Heart left ventricle (tissue), 16 donors: ENCODE results near the gene KCNC4. TPM values are rescaled to one million over a fixed set of nuclear protein-coding genes. Genes with fewer than 3 reads are reported as not detected.

ENCODE experiments used
- ATAC-seq, 4 donors: fragments of 200-7000 bp; cut with Tn5 transposase; one replicate each; pipeline ENCODE4 v1.9.1; 2020 to 2022; ENCODE audit warnings: moderate library complexity in 4 of 4, mild to moderate bottlenecking in 3 of 4, moderate number of reproducible peaks in 1 of 4
- DNase-seq, 5 donors: peaks; one replicate each; pipeline ENCODE4 v3.0.0-alpha.2; 2020
- H3K27ac ChIP-seq, 12 donors: fragments of 200-600 bp; sonication (generic) in 4 of 12; one replicate each; pipeline versions ENCODE4 v1.5.0 to v1.8.0; 2016 to 2022; ENCODE audit warnings: mild to moderate bottlenecking in 2 of 12
- H3K27me3 ChIP-seq, 9 donors: fragments of 200-600 bp; sonication (generic) in 2 of 9; one replicate each; pipeline versions ENCODE4 v1.5.1 to v1.8.0; 2016 to 2022; ENCODE audit warnings: mild to moderate bottlenecking in 3 of 9
- H3K36me3 ChIP-seq, 9 donors: fragments of 200-600 bp; sonication (generic) in 2 of 9; one replicate each; pipeline versions ENCODE4 v1.5.0 to v1.8.0; 2018 to 2022; ENCODE audit warnings: mild to moderate bottlenecking in 2 of 9
- H3K4me1 ChIP-seq, 12 donors: fragments of 200-600 bp; sonication (generic) in 4 of 12; one replicate each; pipeline versions ENCODE4 v1.5.0 to v1.8.0; 2016 to 2022; ENCODE audit warnings: mild to moderate bottlenecking in 3 of 12
- H3K4me3 ChIP-seq, 12 donors: fragments of 200-600 bp; sonication (generic) in 4 of 12; one replicate each; pipeline versions ENCODE4 v1.5.0 to v1.8.0; 2017 to 2022; ENCODE audit warnings: mild to moderate bottlenecking in 9 of 12, moderate library complexity in 4 of 12
- H3K9me3 ChIP-seq, 12 donors: fragments of 200-600 bp; sonication (generic) in 4 of 12; one replicate each; pipeline versions ENCODE4 v1.5.0 to v1.8.0; 2016 to 2022; ENCODE audit warnings: mild to moderate bottlenecking in 1 of 12
- POLR2A ChIP-seq, 2 donors: fragments of 450-650 bp; IDR thresholded peaks; one replicate each; pipeline ENCODE4 v1.6.1; 2017; ENCODE audit warnings: antibody characterized with exemption in 2 of 2, mild to moderate bottlenecking in 2 of 2, moderate library complexity in 2 of 2
- WGBS, 4 donors: extraction: QIAGEN DNeasy Blood & Tissue Kit in 2 of 4; methylation state at CpG; one replicate each; pipeline versions ENCODE4 v1.1.5 to v1.1.7; 2013 to 2018; 5-methylcytosine and 5-hydroxymethylcytosine counted together
- intact Hi-C, 10 donors: fragments of 100-400 bp; cut with DNase I; formaldehyde crosslinking; loops; one replicate each; pipeline versions ENCODE4 v1.11.1 to v1.14.2; 2022
- polyA plus RNA-seq, 2 donors: library from polyadenylated mRNA; stranded (reverse); fragments of 200-250 nt; gene quantifications; one replicate each; pipeline ENCODE4 v1.2.3, GENCODE V29; 2013
- total RNA-seq, 9 donors: library from RNA; depleted of rRNA in 2 of 9; stranded (reverse); fragments of >200 nt in 2 of 9; fragmentation: NEBNext Ultra II Directional in 3 of 9; extraction: Animal tissue kit (Norgen Biotek cat#: 25700) in 3 of 9; gene quantifications; one replicate each; pipeline versions ENCODE4 v1.1.0 to v1.2.4, GENCODE V29; 2016 to 2023
- TF ChIP-seq, protein P1 (sequence below), 12 donors: fragments of 200-600 bp; sonication (generic) in 4 of 12; IDR thresholded peaks; one replicate each; pipeline versions ENCODE4 v1.5.0 to v1.8.0; 2018 to 2022; ENCODE audit warnings: antibody characterized with exemption in 12 of 12, mild to moderate bottlenecking in 5 of 12
- donor health status: ischemic (EF 13 %, LVEDD 7.1; RV severe dilation, severe dysfunction).
- donor health status: healthy with polysubstance abuse.
- donor health status: DM: no; HTN: yes; CAD: no.
- donor health status: DM: no; HTN: no; CAD: no.
- donor health status: ischemic (EF 25% LVEDD 6.9; RV normal size, moderate dysfunction).
- donor health status: ischemic (EF 25% LVEDD 5.7; RV mildly dilated, moderate dysfunction).
- donor health status: healthy.
- donor health status: DM: yes; HTN: yes; CAD: no.
- donor health status: ischemic (EF 35%, LVEDD 5.7; RV mildly dilated, moderate dysfunction).
- donor health status: nonischemic (EF 11% LVEDD 7.7; RV severe dilation, severe dysfunction).
- donor health status: DM: yes; HTN: yes; CAD: no.
- donor health status: PGD.
- donor health status: ischemic (EF 29% LVEDD 5.4; RV normal size, mild dysfunction).
- donor health status: nonischemic (EF 23%, LVEDD 6.1; RV moderate dilation, normal function).

The KCNC4 gene
- total and polyA plus RNA-seq, 11 donors, result 2.4 to 15.2 (median 6.1) TPM

DNA sequence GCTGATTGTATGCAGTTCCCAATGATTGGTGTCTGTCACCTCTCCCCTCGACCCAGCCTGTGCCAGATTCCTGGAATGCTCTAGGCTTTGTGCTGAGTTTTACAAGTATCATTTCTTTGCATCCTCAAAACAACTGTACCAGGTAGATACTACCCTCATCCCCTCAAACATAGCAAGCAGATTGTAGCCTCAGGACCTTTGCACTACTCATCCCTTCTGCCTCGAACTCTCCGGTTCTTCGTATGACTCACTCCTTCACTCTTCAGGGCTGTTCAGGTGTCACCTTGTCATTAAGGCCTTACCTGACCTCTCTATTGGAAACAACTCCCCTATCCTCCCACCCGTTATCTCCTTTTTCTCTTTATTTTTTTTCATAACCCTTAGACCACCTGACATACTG lies 8.0 kb downstream of the KCNC4 start:
- H3K27ac ChIP-seq, result no peak overlapping the region
- 92 to 94% (median 94%) methylated on average over 5 of the region's 5 CpGs for WGBS, 4 donors
- peaks cover 0 to 25% (median 7%) of the 10 kb centered on the region in 12 donors for H3K4me1 ChIP-seq
- H3K4me3 ChIP-seq, result no peak overlapping the region
- no peak for DNase-seq
- H3K9me3 ChIP-seq, result no peaks in the 10 kb centered on the region
- TF ChIP-seq, protein P1, sequence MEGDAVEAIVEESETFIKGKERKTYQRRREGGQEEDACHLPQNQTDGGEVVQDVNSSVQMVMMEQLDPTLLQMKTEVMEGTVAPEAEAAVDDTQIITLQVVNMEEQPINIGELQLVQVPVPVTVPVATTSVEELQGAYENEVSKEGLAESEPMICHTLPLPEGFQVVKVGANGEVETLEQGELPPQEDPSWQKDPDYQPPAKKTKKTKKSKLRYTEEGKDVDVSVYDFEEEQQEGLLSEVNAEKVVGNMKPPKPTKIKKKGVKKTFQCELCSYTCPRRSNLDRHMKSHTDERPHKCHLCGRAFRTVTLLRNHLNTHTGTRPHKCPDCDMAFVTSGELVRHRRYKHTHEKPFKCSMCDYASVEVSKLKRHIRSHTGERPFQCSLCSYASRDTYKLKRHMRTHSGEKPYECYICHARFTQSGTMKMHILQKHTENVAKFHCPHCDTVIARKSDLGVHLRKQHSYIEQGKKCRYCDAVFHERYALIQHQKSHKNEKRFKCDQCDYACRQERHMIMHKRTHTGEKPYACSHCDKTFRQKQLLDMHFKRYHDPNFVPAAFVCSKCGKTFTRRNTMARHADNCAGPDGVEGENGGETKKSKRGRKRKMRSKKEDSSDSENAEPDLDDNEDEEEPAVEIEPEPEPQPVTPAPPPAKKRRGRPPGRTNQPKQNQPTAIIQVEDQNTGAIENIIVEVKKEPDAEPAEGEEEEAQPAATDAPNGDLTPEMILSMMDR (IDR thresholded peaks at IDR 0.05), result no peak
- TF ChIP-seq POLR2A (IDR thresholded peaks at IDR 0.05), result no peak
- no peak for ATAC-seq
- intact Hi-C loops, result loop anchor here in 2 of 10 donors (10.0 kb wide), 1 partner anchor 47 kb away; no protein-coding TSS in a partner anchor
- H3K27me3 ChIP-seq, result no peaks in the 10 kb centered on the region
- H3K36me3 ChIP-seq, result peaks cover 0 to 18% (median 0%) of the 10 kb centered on the region in 9 donors

DNA sequence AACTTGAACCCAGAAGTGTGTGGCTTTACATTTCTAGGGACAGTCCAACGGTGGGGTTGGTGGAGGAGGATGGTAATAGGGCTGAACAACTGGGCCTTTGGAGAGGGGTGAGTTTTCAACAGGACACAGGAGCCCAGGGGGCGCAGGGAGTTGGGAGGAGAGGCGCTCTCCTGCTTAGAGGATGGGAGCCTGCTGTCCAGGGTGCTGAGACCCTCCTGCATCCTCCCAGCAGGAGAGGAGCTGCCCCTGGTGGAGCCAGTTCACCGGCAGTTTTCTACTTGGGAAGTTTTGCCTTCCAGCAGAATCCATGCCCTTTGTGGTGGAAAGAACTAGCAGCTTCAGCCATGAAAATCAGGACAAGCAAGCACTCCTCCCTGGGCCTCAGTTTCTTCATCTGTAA lies 8.6 kb downstream of the KCNC4 start:
- TF ChIP-seq, protein P1 (IDR thresholded peaks at IDR 0.05), result no peak
- TF ChIP-seq POLR2A (IDR thresholded peaks at IDR 0.05), result no peak
- intact Hi-C loops, result loop anchor here in 2 of 10 donors (10.0 kb wide), 1 partner anchor 46 kb away; no protein-coding TSS in a partner anchor
- no peak for DNase-seq
- Histone ChIP-seq H3K4me1 (peaks cover 0 to 19% (median 4%) of the 10 kb centered on the region in 12 donors), H3K9me3 (no peaks in the 10 kb centered on the region), H3K36me3 (peaks cover 0 to 24% (median 4%) of the 10 kb centered on the region in 9 donors), H3K4me3 (no peak overlapping the region), H3K27me3 (no peaks in the 10 kb centered on the region), H3K27ac (no peak overlapping the region)
- no peak for ATAC-seq
- 78 to 91% (median 80%) methylated on average over 4 of the region's 4 CpGs for WGBS, 4 donors

DNA sequence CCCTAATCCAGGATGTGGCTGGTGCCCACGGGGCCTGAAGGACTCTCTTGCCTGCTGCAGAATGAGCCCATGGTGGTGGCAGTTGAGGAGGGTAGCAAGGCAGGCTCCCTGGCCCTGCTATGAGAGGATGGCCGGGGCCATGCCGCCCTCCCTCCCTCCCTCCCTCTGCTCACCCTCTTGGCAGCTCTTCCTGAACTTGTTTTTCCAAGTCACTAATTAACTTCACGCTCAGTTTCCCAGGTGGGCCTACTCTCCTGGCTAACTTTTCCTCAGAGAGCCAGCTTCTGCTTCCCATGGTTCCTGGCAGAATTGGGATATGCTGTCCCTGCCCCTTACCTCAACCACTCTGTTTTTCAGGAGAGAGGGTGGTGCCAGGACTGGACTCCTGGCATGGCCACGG lies 10.2 kb downstream of the KCNC4 start:
- no peaks in the 10 kb centered on the region for H3K27me3 ChIP-seq
- no peak for DNase-seq
- ATAC-seq, result no peak
- WGBS, 4 donors, result 85 to 92% (median 87%) methylated on average over 5 of the region's 5 CpGs
- no peak for TF ChIP-seq POLR2A (IDR thresholded peaks at IDR 0.05)
- TF ChIP-seq, protein P1 (IDR thresholded peaks at IDR 0.05), result no peak
- H3K27ac ChIP-seq, result no peak overlapping the region
- peaks cover 0 to 28% (median 7%) of the 10 kb centered on the region in 9 donors for H3K36me3 ChIP-seq
- intact Hi-C loops, result no loop called here
- peaks cover 0 to 5% (median under 1%) of the 10 kb centered on the region in 12 donors for H3K4me1 ChIP-seq
- H3K9me3 ChIP-seq, result no peaks in the 10 kb centered on the region
- no peak overlapping the region for H3K4me3 ChIP-seq

DNA sequence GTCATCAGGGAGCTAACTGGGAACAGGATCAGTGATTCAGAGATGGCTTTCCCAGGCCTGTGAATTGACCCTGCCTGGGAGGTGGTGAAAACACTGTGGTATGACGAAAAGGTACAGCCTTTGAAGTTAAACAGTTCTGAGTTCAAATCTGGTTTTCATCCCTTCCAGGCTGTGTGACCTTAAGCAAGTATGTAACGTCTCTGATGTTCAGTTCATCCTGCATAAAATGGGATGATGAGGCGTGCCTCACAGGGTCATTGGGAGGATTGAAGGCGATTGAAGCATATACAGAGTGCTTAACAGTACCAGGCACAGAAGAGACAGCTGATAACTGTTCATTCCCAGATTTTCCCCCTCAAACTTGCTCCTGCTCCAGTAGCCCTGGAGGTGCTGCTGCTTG lies 11.0 kb downstream of the KCNC4 start:
- peaks cover 0 to 28% (median 9%) of the 10 kb centered on the region in 9 donors for H3K36me3 ChIP-seq
- no peaks in the 10 kb centered on the region for H3K27me3 ChIP-seq
- no peak overlapping the region for H3K27ac ChIP-seq
- H3K9me3 ChIP-seq, result no peaks in the 10 kb centered on the region
- no peak for DNase-seq
- H3K4me3 ChIP-seq, result no peak overlapping the region
- intact Hi-C loops, result no loop called here
- 93 to 94% (median 93%) methylated on average over 4 of the region's 4 CpGs for WGBS, 4 donors
- no peak for TF ChIP-seq POLR2A (IDR thresholded peaks at IDR 0.05)
- TF ChIP-seq, protein P1 (IDR thresholded peaks at IDR 0.05), result no peak
- no peak for ATAC-seq
- no peaks in the 10 kb centered on the region for H3K4me1 ChIP-seq
